ENCODE data around the gene AHCTF1. TPM values are rescaled to one million over a fixed set of nuclear protein-coding genes. Genes with fewer than 3 reads are reported as not detected.

AHCTF1 gene
- total RNA-seq, 1 donor from 2014 or later = 24.8 TPM

DNA sequence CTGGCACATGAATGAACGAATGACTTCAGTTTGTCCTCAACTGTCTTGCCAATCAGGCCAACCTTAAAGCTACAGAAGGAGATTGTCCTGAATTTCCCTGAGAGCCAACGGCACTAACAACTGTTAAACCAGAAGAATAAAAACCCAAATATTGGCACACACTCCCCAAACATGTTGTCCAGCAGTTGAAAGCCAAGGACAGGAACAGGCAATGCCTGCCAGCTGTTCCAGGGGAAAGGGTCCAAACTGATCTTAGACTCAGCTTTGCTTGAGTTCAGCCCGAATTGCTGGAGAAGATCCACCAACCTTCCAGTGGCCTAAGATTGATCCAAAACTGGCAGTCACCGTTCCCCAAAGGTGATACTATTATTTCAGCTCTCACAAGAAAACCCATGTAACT lies 22.4 kb upstream of the AHCTF1 start:
- TF ChIP-seq, protein P1, sequence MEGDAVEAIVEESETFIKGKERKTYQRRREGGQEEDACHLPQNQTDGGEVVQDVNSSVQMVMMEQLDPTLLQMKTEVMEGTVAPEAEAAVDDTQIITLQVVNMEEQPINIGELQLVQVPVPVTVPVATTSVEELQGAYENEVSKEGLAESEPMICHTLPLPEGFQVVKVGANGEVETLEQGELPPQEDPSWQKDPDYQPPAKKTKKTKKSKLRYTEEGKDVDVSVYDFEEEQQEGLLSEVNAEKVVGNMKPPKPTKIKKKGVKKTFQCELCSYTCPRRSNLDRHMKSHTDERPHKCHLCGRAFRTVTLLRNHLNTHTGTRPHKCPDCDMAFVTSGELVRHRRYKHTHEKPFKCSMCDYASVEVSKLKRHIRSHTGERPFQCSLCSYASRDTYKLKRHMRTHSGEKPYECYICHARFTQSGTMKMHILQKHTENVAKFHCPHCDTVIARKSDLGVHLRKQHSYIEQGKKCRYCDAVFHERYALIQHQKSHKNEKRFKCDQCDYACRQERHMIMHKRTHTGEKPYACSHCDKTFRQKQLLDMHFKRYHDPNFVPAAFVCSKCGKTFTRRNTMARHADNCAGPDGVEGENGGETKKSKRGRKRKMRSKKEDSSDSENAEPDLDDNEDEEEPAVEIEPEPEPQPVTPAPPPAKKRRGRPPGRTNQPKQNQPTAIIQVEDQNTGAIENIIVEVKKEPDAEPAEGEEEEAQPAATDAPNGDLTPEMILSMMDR (IDR thresholded peaks at IDR 0.05) = no peak
- Mint-ChIP-seq H3K36me3 (ENCODE audit: low read depth) (no peaks in the 10 kb centered on the region), H3K4me3 (ENCODE audit: unreplicated experiment) (no peak overlapping the region), H3K4me1 (ENCODE audit: low read depth) (no peaks in the 10 kb centered on the region), H3K27me3 (ENCODE audit: low read depth) (no peaks in the 10 kb centered on the region), H3K27ac (ENCODE audit: unreplicated experiment) (no peak overlapping the region), H3K9me3 (ENCODE audit: low read depth) (peaks cover 4% of the 10 kb centered on the region)
- no peak for DNase-seq (ENCODE audit: low spot score)

DNA sequence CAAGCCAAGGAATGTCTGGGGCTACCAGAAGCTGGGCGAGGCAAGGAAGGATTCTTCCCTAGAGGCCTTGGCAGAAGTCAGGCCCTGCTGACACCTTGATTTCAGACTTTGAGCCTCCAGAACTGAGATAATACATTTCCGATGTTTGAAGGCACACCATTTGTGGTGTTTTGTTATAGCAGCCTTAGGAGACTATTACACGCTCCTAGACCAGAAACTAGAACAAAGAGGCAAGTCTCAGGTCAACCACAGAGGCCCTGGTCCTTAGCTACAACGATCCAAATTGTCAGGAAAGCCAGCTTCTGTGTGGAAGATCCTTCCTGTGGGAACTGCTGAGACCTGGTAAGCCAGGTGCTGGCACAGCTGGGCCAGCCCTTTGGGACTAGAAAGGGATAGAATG lies 19.7 kb upstream of the AHCTF1 start:
- H3K4me1 Mint-ChIP-seq (ENCODE audit: low read depth) = peaks cover 19% of the 10 kb centered on the region
- no peaks in the 10 kb centered on the region for H3K36me3 Mint-ChIP-seq (ENCODE audit: low read depth)
- H3K4me3 Mint-ChIP-seq (ENCODE audit: unreplicated experiment) = no peak overlapping the region
- no peak for DNase-seq (ENCODE audit: low spot score)
- no peaks in the 10 kb centered on the region for H3K27me3 Mint-ChIP-seq (ENCODE audit: low read depth)
- no peaks in the 10 kb centered on the region for H3K9me3 Mint-ChIP-seq (ENCODE audit: low read depth)
- no peak overlapping the region for H3K27ac Mint-ChIP-seq (ENCODE audit: unreplicated experiment)
- TF ChIP-seq, protein P1 (IDR thresholded peaks at IDR 0.05) = no peak

DNA sequence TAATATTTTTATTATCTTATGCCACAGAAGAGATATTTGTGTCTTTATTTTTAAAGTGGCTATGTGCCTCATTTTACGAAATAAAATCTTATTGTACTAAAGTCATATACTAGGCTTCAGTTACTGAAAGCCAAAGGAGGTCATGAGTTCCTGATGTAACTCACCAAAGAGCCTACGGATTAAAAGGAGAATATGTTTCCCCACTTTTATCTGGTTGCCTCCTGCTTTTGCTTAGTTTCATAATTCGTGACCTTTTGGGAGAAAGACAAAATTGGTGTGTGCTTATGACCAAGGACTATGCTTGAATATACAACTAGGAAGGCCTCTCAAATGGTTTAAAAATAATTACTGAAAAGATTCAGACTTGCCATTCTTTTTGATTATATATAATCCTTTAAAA lies 18.2 kb upstream of the AHCTF1 start:
- Mint-ChIP-seq H3K27me3 (ENCODE audit: low read depth) (no peaks in the 10 kb centered on the region), H3K36me3 (ENCODE audit: low read depth) (no peaks in the 10 kb centered on the region), H3K4me3 (ENCODE audit: unreplicated experiment) (no peak overlapping the region), H3K9me3 (ENCODE audit: low read depth) (no peaks in the 10 kb centered on the region), H3K27ac (ENCODE audit: unreplicated experiment) (no peak overlapping the region), H3K4me1 (ENCODE audit: low read depth) (peaks cover 19% of the 10 kb centered on the region)
- no peak for DNase-seq (ENCODE audit: low spot score)
- TF ChIP-seq, protein P1 (IDR thresholded peaks at IDR 0.05) = no peak

DNA sequence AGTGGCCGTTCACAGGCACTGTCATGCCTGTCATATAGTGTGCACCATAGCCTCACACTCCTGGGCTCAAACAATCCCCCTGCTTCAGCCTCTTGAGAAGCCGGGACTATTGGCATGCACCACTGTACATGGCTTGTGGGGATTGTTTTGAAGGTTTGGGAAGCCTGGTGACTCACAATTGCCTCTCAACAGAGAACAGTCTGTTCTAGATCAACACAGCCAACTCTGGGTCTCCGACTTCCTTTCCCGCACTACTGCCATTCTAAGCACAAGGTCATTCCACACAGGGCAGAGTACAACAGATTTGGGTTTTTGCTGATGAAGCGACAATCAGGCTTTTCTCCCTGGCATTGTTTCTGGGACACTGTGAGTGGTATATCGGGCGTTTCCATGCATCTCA lies 15.5 kb upstream of the AHCTF1 start:
- no peak for DNase-seq (ENCODE audit: low spot score)
- H3K36me3 Mint-ChIP-seq (ENCODE audit: low read depth) = no peaks in the 10 kb centered on the region
- H3K9me3 Mint-ChIP-seq (ENCODE audit: low read depth) = no peaks in the 10 kb centered on the region
- no peak overlapping the region for H3K4me3 Mint-ChIP-seq (ENCODE audit: unreplicated experiment)
- no peaks in the 10 kb centered on the region for H3K27me3 Mint-ChIP-seq (ENCODE audit: low read depth)
- peaks cover 19% of the 10 kb centered on the region for H3K4me1 Mint-ChIP-seq (ENCODE audit: low read depth)
- peak overlapping the region; percentile 53 for H3K27ac Mint-ChIP-seq (ENCODE audit: unreplicated experiment)
- TF ChIP-seq, protein P1 (IDR thresholded peaks at IDR 0.05) = no peak

DNA sequence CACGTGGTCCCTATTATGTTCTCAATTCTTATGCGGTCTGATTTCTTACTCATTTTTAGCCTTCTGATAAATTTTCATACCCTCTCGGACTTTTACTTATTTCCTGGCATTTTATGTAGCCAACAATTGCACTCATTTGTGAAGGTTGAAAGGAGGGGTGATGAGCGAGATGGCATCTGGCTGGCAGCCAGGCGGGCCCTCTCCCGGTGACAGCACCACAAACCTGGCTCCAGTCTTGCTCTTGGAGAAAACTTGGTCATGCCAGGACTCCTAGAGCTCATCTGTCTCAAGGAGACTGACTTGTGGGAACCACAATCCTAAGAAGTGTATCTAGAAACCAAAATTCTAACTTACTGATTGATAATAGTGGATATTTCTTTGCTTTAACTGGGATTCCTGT lies 14.6 kb upstream of the AHCTF1 start:
- Mint-ChIP-seq H3K36me3 (ENCODE audit: low read depth) (no peaks in the 10 kb centered on the region), H3K27ac (ENCODE audit: unreplicated experiment) (no peak overlapping the region), H3K27me3 (ENCODE audit: low read depth) (no peaks in the 10 kb centered on the region), H3K4me3 (ENCODE audit: unreplicated experiment) (no peak overlapping the region), H3K9me3 (ENCODE audit: low read depth) (no peaks in the 10 kb centered on the region), H3K4me1 (ENCODE audit: low read depth) (peaks cover 19% of the 10 kb centered on the region)
- no peak for DNase-seq (ENCODE audit: low spot score)
- TF ChIP-seq, protein P1 (IDR thresholded peaks at IDR 0.05) = no peak

Data from chondrocyte (in vitro differentiated cells).